ENCODE data around the gene RAP1GAP2.
"Not testable (repeated sequence)": the region's sequence is repeated elsewhere in the genome, so short reads cannot be mapped to it uniquely, and the experiment has no call there.

The RAP1GAP2 gene

DNA sequence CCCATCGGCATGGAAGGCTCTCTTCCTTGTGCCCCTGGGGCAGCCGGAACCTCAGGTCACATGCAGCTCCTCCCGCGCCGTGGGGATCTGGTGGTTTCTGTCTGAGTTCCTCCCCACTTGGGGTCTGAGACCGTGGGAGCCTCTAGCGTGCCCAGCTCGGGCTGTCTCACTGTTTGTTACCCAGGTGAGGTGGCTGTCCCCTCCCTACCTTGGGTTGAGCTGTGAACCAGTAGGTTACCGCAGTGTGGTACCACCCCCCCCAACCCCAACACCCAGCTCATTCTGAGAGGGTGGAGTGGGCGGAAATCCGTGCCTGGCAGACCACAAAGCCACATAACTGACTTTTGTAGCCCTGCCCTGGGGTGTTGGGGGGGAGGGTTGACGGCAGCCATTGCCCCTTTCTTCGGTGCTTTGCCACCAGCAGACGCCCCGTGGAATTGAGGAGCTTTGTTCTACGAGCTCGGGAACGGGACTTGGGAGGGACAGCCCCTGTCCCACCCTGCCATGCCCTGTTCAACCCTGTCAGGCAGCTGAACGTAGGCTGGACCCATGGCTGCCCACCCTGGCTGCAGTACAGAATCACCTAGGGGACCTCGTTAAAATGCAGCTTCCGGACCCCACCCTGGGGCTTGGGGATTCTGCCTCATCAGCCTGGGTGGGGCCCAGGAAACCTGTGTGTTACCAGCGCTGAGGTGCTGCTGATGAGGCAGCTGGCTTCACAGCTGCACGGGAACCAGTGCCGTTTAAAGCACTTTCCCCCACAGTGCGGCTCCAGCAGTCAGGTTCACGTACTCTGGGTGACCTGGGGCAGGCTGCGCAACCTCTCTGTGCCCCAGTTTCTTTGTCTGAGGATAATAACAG is 18.5 kb downstream of the RAP1GAP2 start:
- no peak for DNase-seq (ENCODE audit: low read depth)

DNA sequence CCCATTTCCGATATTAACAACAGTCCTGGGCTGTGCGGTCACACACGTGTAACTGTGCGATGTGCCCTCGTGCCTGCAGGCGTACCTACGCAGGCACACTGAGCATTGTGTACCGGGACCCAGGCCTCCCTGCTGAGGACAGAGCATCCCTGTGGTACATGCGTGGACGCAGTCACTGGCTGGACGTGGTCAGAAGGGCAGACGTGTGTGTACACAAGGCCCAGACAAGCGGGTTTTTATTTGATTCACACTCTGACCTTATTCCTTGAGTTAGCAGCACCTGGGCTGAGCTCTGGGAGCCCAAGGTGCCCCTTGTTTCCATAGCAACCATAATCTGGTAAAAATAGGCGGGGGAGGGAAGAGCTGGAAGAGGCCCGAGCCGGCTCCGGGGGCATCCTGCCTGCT is 19.5 kb downstream of the RAP1GAP2 start:
- DNase-seq (ENCODE audit: low read depth) = no peak

DNA sequence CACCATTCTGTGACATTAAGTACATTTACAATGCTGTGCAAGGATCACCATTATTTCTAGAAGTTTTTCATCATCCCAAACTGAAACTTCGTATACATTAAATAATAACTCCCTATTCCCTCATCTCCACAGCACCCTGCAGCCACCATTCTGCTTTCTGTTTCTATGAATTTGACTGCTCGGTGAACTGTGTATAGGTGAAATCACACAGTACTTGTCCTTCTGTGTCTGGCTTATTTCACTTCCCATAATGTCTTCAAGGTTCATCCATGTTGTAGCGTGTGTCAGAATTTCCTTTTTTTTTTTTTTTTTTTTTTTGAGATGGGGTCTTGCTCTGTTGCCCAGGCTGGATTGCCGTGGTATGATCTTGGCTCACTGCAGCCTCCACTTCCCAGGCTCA is 20.4 kb downstream of the RAP1GAP2 start:
- DNase-seq (ENCODE audit: low read depth) = no peak

DNA sequence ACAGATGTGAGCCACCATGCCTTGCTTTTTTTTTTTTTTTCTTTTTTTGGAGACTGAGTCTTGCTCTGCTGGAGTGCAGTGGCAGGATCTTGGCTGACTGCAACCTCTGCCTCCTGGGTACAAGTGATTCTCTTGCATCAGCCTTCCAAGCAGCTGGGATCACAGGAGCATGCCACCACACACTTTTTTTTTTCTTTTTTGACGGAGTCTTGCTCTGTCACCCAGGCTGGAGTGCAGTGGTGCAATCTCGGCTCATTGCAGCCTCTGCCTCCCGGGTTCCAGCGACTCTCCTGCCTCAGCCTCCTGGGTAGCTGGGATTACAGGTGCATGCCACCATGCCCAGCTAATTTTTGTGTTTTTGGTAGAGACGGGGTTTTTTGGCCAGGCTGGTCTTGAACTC is 23.1 kb downstream of the RAP1GAP2 start:
- DNase-seq (ENCODE audit: low read depth) = not testable (repeated sequence)

DNA sequence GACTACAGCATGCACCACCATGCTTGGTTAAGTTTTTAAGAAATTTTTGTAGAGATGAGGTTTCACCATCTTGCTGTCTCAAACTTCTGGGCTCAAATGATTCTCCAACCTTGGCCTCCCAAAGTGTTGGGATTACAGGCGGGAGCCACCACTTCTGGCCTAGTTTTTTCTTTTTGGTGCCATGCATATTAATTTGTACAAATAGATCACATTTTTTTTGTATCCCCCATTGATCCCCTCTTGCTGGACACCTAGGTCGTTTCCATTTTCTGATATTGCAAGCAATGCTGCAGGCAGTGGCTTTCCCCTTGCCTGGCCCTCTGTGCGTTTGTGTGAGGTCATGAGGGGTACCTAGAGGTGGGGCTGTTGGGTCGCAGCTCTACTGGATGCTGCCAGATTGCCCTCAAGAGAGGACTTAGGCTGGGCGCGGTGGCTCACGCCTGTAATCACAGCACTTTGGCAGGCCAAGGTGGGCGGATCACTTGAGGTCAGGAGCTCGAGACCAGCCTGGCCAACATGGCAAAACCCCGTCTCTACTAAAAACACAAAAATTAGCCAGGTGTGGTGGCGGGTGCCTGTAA is 23.8 kb downstream of the RAP1GAP2 start:
- DNase-seq (ENCODE audit: low read depth) = no peak

DNA sequence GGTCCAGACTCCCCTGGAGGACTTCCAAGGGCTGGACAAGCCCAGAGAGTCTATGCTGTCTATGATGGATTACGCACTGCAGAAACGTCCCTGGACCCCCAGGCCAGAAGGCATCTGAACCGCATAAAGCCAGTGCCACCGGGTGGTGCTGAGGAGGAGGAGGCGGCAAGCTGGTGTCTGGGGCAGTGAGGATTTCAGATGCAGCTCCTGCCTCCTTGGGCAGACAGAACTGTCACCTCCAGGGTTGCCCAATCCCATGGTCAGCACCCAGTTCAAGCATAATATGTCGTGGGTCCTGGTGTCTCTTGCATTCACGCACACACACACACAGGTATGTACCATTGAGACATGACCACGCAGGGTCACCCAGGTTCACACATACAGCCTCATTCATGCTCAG is 25.6 kb downstream of the RAP1GAP2 start:
- DNase-seq (ENCODE audit: low read depth) = no peak

DNA sequence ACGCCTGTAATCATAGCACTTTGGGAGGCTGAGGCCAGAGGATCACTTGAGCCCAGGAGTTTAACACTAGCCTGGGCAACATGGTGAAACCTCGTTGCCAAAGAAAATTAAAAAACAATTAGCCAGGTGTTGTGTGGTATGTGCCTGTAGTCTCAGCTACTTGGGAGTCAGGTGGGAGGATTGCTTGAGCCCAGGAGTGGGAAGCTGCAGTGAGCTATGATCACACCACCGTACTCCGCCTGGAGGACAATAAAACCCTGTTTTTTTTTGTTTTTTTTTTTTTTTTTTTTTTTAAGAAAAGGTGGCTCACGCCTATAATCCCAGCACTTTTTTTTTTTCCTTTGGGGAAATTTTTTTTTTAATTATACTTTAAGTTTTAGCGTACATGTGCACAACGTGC is 26.1 kb downstream of the RAP1GAP2 start:
- no peak for DNase-seq (ENCODE audit: low read depth)

DNA sequence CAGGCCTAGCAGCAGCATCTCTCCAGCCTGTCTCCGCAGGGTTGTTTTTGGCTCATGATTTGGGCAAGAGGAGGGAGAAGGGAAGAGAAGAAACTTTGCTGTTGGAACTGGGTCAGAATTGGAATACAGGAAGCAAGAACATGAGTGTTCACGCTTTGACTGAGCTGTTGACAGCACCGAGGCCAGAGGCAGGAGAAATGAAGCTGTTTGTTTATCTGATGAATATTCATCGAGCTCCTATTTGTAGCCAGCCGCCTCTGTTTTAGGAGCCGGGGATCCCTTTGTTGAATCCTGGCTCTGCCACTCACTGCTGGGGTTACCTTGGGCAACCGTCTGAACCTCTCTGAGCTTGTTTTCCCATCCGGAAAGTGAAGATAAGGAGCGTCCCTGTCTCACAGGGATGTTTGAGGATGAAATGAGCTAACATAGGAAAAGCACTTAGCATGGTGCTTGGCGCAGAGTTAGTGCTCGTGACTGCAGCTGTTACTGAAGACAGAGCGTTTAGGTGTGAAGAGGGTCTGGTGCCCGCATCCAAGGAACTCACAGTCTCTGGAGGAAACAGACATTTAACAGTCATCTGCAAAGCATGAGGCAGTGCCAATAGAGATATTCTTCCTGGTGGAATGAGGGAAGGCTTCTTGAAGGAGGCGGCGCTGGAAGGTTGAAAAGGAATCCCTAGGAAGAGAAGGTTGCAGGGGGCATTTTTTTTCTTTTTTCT is 29.2 kb downstream of the RAP1GAP2 start:
- DNase-seq (ENCODE audit: low read depth) = no peak

DNA sequence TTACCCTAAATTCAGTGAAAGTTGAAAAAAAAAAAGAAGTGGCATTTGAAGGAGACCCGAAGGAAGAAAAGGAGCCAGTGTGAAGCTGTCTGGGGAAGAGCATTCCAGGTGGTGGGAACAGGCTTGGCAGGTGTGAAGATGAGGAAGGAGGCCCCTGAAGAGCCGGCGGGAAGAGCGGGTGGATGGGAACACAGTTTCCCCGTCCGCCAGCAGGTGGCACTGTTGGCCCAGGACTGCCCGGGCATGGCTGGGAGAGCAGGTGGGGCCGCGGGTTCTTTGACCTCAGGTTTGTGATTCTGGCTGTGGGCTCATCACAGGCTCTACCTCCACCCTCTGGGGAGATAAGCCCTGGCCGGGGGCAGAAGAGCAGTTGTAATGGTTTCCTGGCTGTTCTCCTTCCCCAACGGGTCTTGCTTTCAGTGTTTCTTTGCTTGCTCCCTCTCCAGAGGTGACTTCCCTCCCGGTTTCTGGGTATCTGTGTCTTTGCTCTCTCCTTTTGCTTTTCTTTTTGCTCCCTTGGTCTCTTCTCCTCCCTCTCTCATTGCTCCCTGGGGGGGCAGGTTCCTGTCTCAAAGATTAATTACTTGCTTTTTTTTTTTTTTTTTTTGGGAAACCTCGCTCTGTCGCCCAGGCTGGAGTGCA is 32.3 kb downstream of the RAP1GAP2 start:
- peak; percentile 57 for DNase-seq (ENCODE audit: low read depth)

DNA sequence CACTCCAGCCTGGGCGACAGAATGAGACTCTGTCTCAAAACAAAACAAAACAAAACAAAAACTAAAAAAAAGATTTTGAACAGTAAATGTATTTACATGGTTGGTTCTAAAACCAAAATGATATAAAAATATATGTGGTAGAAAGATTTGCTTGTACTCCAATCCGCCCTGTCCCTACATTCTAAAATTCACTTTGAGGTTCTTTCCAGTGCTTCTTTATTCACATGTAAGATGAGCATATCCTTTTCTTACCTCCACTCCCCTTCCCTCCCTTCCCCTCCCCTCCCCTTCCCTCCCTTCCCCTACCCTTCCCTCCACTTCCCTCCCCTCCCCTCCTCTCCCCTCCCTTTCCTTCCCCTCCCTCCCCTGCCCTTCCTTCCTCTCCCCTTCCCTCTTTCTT is 34.4 kb downstream of the RAP1GAP2 start:
- no peak for DNase-seq (ENCODE audit: low read depth)

DNA sequence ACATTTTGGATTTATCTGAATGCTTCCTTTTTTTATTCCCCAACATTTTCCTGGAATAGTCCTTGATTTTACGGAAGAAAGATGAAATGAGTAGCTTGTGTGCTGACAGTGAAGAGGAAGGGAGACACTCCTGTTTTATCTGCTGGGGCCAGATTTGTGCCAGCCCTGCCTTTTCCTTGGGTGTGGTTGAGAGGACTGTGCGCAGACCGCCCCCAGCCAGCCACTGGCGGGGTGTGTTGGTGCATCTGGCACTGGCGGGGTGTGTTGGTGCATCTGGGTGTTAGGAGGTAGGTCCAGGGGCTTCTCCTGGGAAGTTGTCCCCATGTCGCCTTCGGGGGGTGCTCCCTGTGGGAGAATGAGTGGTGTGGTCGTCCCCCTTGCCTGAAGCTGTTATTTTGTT is 39.5 kb downstream of the RAP1GAP2 start:
- DNase-seq (ENCODE audit: low read depth) = no peak

DNA sequence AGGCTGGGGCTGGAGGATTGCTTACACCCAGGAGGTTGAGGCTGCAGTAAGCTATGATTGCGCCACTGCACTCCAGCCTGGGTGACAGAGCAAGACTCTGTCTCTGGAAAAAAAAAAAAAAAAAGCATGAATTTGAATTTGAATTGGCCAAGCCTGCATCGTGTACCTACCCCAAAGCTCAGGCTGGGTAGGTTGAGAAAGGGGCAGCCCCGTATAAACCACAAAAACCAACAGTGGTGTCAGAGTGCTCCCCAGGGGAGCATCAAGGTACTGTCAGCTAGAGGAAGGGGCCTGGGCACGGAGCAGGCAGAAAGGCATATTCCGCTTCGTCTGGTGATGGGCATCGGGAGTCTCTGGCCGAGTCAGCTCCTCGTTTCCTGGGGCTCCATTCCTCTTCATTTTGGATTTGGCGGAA is 40.9 kb downstream of the RAP1GAP2 start:
- DNase-seq (ENCODE audit: low read depth) = no peak

DNA sequence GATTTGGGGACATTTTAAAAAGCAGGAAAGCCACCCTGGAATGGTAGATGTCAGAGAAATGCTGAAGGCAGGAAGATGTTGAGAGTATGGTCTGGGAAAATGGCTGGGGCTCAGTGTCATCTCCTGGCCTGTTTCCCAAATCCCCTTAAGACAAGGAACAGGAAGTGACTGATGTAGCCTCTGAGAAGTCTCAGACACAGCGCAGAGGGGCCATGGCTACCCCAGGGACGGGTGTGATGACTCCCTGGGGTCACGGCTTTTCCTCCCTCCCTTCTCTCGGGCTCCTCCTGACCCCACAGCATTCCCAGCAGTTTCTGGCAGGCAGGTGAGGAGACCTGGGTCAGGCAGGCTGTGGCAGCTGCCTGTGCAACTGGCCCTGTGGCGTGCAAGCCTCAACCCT is 45.4 kb downstream of the RAP1GAP2 start:
- peak; percentile 85 for DNase-seq (ENCODE audit: low read depth)

DNA sequence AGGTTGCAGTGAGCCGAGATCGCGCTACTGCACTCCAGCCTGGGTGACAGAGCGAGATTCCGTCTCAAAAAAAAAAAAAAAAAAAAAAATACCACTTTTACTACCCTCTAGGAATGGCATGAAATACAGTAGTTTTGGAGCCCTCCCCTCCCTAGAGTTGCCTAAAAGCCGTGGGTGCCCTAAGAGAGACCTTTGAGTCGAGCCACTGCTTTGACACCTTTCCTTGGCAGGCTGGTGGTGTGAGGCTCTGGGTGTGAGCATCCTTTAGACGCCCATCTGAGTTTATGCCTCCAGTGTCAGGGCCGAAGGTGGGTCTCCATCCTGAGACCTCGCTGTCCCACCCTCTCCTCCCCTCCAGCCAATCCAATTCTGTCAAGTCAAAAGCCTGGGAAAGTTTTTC is 46.2 kb downstream of the RAP1GAP2 start:
- no peak for DNase-seq (ENCODE audit: low read depth)

DNA sequence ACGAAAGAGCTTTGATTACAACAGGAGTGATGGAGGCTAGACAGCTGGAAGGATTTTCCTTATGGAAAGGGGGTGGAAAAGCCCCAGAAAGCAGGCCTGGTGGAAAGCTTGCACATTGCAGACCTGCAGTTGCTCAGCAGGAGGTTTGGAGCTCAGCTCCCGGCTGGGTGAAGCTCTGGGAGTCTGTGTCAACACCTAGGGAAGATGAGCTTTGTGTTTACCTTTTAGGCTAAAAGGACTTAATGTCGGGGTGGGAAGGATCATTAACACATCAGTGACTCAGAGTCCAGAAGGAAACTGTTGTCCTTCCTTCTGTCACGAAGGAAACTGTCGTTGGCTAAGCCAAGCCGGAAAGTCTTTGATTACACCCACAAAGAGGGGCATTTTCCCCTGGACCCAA is 48.2 kb downstream of the RAP1GAP2 start:
- peak; percentile 43 for DNase-seq (ENCODE audit: low read depth)

DNA sequence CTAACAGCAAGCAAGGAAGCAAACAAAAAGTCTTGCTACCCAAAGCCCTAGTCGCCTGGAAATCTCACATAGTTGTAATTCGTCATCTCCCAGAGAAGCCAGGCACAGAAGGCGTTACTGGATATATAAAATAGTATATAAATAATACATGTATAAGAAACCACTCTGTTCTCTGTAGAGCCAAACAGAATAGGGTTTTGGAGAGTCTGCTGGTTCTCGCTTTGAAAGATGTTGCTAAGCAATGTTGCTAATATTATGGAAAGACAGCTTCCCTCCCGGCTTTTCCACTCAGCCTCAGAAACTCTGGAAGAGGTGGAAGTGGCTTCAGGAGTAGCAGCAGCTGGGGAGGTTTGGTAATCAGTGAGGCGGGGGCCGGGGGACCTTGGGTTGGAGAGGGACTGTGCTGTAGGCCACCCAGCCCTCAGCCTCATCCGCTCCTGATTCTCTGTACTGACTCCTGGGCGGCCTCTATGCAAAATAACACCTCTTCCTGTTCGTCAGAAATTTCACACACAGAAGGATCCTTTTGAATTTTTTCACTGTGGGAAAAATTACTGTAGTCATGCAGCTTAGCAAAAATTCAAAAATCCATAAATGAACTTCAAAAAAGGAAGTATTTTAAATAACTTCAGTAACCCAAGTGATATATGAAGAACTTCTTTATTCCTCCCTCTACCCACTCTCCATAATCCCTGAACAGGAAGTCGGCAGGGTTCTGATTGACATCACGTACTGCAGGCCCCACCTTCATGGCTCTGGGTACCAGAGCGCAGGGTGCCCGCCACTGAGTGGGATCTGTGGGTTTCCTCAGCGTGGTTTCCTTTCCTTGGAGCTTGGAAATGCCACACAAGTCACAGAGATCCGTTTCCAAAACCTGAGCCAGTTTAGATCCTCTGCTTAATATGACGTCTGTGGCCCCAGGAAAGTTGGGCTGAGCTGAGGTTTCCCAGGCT is 51.4 kb downstream of the RAP1GAP2 start:
- no peak for DNase-seq (ENCODE audit: low read depth)

DNA sequence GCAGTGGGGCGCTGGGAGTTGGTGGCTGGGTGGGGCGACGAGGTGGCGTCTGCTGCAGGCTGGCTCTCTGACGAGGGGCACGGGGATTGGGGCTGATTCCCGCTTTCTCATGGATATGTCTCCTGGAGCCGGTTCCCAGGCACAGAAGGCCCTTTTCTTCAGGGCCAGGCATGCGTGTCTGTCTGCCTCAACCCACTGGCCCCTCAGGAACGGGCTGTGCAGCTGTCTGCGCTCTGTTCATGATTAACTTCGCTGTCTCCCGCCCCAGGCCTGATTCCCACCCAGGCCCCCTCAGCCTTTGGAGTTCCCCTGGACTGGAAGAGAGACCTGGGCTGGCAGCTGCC is 53.1 kb downstream of the RAP1GAP2 start:
- no peak for DNase-seq (ENCODE audit: low read depth)

DNA sequence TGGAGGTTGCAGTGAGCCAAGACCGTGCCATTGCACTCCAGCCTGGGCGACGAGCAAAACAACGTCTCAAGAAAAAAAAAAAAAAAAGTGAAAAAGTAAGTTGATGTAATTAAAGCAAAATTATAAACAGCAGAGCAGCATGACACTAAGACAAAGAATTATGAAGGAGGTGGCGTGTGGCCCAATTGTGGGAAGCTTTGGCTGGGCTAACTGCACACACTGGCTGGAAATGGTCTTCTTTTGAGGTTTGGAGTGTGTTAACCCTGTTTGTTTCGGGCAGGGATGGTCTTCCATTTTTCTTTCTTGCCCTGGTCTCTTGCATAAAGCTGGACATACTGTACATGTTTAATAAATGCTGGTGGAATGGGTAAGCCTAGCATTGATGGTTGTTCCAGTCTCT is 54.8 kb downstream of the RAP1GAP2 start:
- no peak for DNase-seq (ENCODE audit: low read depth)

DNA sequence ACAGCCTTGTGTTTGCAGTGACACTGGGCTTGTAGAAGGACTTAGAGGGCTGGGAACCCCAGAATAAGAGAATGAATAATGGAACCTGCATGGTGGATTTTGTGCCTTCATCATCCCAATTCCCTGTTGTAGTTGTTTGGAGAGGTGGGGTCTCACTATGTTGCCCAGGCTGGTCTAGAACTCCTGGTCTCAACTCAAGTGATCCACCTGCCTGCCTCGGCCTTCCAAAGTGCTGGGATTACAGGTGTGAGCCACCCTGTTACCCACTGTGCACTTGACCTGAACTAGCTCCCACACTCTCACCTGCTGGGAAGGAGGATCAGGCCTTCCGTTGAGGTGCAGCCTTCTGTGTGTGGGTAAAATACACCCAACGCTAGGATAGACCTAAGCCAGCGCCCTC is 55.4 kb downstream of the RAP1GAP2 start:
- no peak for DNase-seq (ENCODE audit: low read depth)

DNA sequence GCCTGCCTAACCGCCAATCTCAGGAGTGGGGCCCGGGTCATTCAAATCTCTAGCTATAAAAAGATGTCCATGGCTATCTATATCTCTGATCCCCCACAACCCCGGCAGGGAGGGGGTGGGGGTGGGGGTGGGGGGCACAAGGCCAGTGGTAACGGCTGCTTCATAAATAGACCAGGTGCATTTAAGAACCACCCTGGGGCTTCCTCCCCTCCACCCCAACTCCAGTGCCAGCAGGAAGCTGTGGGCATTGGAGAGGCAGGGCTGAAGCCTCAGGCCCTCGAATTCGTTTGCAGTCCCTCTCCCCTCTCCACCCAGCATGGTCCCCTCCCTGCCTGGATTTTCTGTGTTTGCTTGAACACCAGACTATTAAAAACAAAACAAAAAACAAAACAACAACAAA is 56.0 kb downstream of the RAP1GAP2 start:
- no peak for DNase-seq (ENCODE audit: low read depth)

DNA sequence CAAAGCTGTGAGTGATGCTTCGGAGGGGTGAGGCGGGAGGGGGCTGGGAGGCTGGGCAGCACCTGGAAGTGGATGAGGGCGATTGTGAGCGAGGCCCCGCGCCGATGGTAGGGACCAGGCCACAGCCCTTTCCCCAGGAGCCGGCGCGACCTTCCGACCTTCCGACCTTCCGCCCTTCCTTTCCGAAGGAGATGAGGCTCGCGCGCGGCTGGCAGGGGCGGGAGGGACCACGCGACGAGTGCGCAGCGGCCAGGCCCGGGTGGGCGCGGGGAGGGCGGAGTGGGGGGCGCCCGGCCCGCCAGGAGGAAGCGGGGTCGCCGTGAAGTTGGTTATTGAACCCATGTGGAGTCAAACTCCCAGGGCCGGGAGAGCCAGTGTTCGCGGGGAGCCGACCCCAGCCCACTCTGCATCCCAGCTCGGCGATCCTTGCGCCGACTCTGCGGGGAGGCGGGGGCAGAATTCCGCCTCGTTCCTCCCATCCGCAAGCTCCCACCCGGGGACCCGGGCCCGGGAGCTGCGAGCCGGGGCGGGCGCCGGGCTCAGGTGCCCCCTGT is 56.6 kb downstream of the RAP1GAP2 start:
- no peak for DNase-seq (ENCODE audit: low read depth)
